Mononuclear cell (primary cell): ENCODE results near the gene HIGD1A. TPM values are rescaled to one million over a fixed set of nuclear protein-coding genes. Genes with fewer than 3 reads are reported as not detected.

Experiments
- H3K27me3 ChIP-seq: 2 replicates; pipeline ENCODE4 v1.6.0; 2011; ENCODE audit warnings: low read length, control low read depth; ENCODE audit not compliant: insufficient read depth
- H3K4me1 ChIP-seq: 2 replicates; pipeline ENCODE4 v1.5.1; 2011; ENCODE audit warnings: mild to moderate bottlenecking, low read length, control low read depth; ENCODE audit not compliant: insufficient read depth
- H3K4me3 ChIP-seq: 2 replicates; pipeline ENCODE4 v1.5.1; 2011; ENCODE audit warnings: mild to moderate bottlenecking, low read length, moderate library complexity
- H3K9me3 ChIP-seq: 2 replicates; pipeline ENCODE4 v1.5.1; 2011; ENCODE audit warnings: low read depth, mild to moderate bottlenecking, control low read depth, low read length
- total RNA-seq: library from RNA; depleted of rRNA; stranded (reverse); fragments of >200 nt; gene quantifications from one replicate; pipeline ENCODE4 v1.2.3, GENCODE V29; 2012

HIGD1A gene
- total RNA-seq, 1 donor = 42.1 TPM

DNA sequence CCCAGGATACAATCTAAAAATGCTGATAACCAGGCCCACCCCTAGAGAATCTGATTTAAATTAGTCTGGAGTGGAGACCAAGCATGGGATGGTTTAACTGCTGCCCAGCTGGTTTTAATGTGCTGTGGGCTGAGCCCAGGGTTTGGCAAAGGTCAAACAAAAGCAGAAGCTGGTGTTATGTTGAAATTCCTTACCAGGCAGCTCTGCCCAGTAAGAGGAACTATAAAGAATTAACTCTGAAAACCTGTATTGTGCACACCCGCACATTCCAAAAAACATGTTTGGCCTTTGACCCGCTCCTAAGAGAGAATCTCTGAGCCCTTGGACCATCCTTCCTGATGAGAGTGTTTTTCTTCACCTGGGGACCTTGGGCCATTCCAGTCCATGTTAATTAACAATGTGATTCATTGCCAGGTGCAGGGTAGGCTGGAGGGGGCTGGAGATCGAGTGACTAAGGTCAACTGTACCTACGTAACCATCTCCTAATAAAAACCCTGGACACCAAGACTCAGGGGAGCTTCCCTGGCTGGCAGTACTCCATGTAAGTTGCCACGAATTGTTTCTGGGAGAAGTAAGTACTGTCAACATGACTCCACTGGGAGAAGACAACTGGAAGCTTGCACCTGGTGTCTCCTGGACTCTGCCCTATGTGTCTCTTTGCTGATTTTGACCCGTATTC lies 42.1 kb downstream of the HIGD1A start:
- no peaks in the 10 kb centered on the region for H3K27me3 ChIP-seq
- peaks cover 63% of the 10 kb centered on the region for H3K4me1 ChIP-seq
- H3K4me3 ChIP-seq = no peak overlapping the region

DNA sequence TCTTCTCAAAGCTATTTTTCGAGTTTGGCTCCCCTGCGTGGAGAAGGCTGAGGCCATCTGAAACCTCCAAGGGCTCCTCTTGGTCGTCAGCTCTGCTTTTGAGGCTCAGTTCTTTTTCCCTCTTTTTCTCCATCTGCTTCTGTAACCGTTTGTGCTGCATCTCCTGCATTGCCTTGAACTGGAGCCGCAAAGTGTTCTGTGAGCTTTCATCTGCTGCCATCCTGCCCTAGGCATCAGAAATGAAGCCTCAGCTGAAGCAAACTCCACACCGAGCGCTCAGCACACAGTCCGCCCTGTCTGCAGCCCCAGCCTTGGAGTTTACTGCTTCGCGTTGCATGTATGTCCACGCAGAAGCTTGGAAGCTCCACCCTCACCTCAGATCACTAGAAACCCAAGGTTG lies 46.2 kb downstream of the HIGD1A start:
- peaks cover 30% of the 10 kb centered on the region for H3K4me1 ChIP-seq
- no peaks in the 10 kb centered on the region for H3K9me3 ChIP-seq
- H3K4me3 ChIP-seq = no peak overlapping the region
- no peaks in the 10 kb centered on the region for H3K27me3 ChIP-seq

More for the DNA sequence above, 42.1 kb downstream of the HIGD1A start:
- H3K9me3 ChIP-seq = no peaks in the 10 kb centered on the region

DNA sequence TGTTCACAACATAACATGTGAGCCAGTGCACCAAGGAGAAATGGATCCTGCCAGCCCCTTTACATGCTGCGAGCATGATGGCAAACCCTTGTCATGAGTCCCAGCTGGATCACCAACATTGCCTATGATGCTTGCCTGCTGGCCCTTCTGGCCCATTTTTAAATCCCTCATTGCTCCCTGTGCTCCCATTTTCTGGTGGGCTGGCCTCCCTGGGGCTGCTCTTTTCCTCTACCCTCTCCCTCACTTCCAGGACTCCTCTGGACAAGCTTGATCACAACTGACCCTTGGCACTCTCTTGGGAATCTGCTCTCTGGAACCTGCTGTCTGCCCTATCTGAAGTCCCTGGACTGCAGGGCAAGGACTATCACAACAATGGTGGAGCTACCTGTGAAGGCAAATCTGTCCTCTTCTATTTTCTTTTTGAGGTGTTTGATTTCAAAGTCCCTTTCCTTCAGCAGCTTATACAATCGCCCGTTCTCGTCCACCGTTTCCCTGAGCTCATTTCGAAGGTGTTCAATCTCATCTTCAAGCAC lies 47.5 kb downstream of the HIGD1A start:
- H3K4me3 ChIP-seq = no peak overlapping the region
- H3K4me1 ChIP-seq = peaks cover 16% of the 10 kb centered on the region
- no peaks in the 10 kb centered on the region for H3K27me3 ChIP-seq
- no peaks in the 10 kb centered on the region for H3K9me3 ChIP-seq

DNA sequence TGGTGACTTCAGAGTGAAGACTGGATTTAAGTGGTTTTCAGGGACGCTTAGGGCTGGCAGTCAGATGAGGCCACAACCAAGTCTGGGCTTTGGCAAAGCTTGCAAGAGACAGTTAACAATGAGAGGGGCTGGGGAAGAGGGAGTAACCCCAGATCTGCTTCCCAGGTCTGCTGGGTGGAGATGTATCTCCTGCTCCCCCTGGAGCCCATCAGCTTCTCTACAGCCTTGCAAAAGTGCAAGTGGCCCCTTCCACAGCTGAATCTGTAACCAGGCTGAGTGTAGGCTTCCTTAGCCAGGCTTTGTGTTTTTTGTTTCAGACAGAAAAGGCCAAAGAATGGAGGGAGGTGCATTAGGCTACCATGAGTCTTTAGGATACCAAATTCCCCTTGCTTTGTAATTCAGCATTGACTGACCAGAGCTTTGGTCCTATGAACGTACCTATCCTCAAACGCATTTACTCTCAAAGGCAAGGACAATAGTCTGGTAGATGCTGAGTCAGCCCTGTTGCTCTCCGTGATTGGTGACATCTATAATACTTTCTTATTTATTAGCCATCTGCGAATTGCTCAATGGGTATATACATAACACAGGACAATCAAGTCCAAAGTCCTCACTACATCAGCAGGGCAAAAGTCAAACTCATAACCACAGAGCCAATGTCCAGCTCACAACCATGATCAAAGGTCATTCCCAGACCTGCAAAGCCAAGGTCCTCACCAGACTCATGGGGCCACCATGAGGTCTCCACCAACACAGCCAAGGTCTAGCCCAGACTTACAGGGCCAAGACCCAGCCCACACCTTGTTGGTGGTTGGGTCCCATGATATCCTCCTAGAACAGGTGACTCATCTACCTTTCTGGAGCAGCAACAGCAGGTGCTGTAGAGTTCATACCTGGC lies 48.4 kb downstream of the HIGD1A start:
- Histone ChIP-seq H3K27me3 (no peaks in the 10 kb centered on the region), H3K4me1 (peaks cover 8% of the 10 kb centered on the region), H3K4me3 (no peak overlapping the region), H3K9me3 (no peaks in the 10 kb centered on the region)

DNA sequence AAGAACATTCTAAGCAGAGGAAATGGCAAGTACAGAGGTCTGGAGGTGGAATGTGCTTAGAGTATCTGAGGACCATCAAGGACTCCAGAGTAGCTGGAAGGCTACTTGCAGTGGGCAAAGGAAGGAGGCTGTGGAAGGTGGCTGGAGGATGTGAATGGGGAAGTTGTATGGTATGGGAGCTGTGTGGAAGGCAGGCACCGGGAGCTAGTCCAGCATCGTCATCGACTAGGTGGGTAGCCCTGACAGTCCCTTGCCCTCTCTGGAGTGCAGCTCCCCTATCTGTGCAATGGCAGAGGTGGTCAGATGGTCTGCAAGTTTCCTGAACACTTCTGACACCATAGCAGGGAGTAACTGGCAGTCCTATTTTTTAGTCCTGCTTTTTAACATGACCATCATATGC lies 50.5 kb downstream of the HIGD1A start:
- Histone ChIP-seq H3K9me3 (no peaks in the 10 kb centered on the region), H3K27me3 (no peaks in the 10 kb centered on the region), H3K4me3 (no peak overlapping the region), H3K4me1 (peaks cover 10% of the 10 kb centered on the region)

DNA sequence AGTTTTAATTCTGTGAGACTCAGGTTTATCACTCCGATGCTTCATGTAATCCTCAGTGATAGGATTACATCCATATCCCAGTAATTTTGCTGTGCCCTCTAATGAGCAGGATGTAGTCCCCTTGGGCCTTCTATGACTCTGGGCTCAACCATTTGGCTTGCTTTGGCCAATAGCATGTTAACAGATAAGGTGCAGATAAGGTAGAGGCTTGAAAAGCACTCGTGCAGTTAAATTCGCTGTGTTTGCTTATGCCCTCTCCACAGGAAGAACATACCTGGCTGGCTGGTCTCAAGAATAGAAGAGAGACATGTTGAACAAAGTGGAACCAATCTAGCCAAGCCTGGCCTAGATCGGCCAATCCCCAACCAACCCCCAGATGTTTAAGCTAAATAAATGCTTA lies 51.3 kb downstream of the HIGD1A start:
- Histone ChIP-seq H3K27me3 (no peaks in the 10 kb centered on the region), H3K4me1 (peaks cover 16% of the 10 kb centered on the region), H3K9me3 (no peaks in the 10 kb centered on the region), H3K4me3 (no peak overlapping the region)

DNA sequence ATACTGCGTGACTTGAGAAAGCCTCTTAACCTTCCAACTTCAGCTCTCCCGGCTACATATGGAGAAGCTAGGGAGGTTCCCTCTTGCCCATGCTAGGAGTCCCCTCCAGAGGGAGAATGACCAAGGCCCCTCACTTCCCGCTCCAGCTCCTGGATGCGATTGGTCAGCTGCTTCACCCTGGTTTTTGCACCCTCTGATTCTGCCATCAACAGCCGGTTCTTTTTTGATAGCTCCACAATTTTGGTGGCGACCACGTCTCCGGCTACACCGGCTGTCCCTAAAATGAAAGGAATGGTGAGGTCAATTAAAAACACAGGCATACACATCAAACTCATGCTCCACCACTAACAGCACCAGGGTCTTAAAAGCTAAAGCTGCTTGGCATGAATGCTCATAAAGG lies 51.8 kb downstream of the HIGD1A start:
- Histone ChIP-seq H3K9me3 (no peaks in the 10 kb centered on the region), H3K4me3 (no peak overlapping the region), H3K4me1 (peaks cover 21% of the 10 kb centered on the region), H3K27me3 (no peaks in the 10 kb centered on the region)

DNA sequence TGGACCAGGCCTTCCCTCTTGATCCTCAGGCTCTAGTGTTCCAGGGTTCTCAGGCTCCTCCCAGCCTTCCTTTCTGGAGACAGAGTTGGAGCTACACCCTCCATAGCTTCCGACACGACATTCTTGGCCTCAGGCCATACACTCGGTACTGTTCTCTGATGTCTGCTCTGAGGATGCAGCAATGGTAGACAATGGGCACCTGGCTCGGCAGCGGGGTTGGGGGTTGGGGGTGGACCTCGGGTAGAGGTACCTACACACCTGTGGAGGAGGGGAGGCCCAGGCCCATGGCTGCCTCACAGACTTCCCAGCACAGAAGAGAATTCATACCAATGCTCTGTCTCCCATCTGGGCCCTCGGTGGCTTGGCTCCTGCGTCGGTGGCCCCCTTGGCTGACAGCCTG lies 52.7 kb downstream of the HIGD1A start:
- H3K4me1 ChIP-seq = peaks cover 29% of the 10 kb centered on the region
- no peaks in the 10 kb centered on the region for H3K27me3 ChIP-seq
- H3K9me3 ChIP-seq = no peaks in the 10 kb centered on the region
- H3K4me3 ChIP-seq = no peak overlapping the region

DNA sequence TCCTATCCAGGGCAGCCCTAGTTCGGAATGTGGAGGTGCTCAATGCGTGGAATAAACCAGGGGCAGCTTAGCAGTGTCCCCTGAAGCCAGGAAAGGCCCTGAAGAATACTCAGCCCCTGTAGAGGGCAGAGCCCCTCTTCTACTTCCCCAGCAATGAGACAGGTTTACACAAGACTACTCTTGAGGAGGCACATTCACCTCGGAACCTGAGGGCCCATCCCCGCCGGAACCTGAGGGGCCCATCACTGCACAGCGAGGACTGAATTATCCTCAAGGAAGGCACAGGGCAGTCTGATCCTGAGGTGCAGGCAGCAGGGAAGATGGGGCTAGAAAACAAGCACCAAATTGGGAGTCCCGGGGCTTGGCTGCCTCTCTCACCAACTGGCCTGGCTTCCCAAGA lies 53.5 kb downstream of the HIGD1A start:
- peaks cover 31% of the 10 kb centered on the region for H3K4me1 ChIP-seq
- H3K9me3 ChIP-seq = no peaks in the 10 kb centered on the region
- H3K4me3 ChIP-seq = no peak overlapping the region
- no peaks in the 10 kb centered on the region for H3K27me3 ChIP-seq

DNA sequence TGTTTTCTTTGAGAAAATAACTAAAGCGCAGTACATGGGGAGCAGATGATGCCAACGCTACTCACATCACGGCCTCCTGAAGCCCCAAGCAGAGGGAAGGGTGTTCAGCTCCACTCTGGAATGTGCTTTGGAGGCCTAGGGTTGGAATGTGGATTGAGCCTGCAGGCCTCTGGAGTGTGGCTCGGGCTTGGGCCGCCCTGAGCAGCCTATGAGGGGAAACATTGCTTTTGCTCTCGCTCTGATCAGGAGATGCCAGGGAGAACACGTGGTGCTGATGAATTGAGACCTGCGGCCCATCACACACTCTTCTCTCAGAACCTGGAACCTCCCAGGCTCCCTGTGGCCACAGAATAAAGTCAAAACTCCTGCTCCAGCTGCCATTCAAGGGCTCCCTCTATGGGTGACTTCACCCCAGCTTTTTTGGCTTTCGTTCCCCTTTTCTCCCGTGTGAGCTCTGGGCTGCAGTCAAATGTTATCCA lies 54.5 kb downstream of the HIGD1A start:
- H3K9me3 ChIP-seq = no peaks in the 10 kb centered on the region
- H3K4me1 ChIP-seq = peaks cover 28% of the 10 kb centered on the region
- no peaks in the 10 kb centered on the region for H3K27me3 ChIP-seq
- H3K4me3 ChIP-seq = no peak overlapping the region

DNA sequence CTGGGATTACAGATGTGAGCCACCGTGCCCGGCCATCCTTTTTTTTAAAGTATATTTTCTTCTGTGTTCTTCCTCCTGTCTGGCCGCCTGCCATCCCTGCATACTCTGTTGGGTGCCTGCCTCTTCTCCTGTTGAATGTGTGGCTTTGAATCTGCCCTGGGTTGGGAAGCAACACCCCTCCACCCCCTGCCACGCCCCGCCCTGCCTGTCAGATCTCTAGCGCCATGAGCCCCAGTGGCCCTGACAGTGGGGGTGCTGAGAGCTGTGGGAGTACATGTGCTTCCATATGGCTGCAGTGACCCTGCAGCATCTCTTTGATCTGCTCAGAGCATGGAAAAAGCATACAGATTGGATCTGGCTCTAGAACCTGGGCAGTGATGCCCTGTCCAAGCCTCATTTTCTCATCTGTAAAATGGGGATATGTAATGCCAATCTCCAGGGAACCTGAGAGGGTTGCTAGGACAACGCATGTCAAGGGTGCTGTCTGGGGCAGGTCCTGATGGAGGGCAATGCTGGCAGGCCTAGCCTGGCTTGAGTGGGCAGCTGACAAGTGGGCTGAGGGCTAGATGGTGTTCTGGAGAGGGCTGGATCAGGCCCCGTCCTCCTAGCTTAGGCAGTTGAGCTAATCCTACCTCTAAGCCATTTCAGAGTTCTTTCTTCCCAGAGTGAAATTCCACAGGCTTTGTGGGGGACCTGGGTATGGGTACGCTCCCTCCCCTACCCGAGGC lies 55.1 kb downstream of the HIGD1A start:
- no peaks in the 10 kb centered on the region for H3K9me3 ChIP-seq
- H3K4me1 ChIP-seq = peaks cover 28% of the 10 kb centered on the region
- H3K27me3 ChIP-seq = no peaks in the 10 kb centered on the region
- no peak overlapping the region for H3K4me3 ChIP-seq

DNA sequence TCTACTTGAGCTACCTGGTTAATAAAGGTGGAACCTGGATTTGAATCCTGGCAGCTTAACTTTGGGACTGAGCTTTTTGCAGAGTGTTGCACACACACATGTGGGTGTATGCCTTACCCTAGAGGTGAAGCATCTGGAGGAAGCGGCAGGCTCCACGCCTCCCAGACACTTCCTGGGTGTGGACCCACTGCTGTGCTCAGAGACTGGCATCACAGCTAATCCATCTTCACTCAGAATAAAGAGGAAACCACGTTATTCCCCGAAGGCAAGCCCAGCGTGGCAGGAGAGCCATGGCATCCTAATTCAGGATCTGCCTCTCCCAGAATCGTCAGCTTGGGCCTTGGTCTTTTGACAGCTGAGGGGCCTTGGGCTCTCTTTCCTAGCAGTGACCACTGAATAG lies 56.7 kb downstream of the HIGD1A start:
- H3K27me3 ChIP-seq = no peaks in the 10 kb centered on the region
- no peaks in the 10 kb centered on the region for H3K9me3 ChIP-seq
- no peak overlapping the region for H3K4me3 ChIP-seq
- peaks cover 28% of the 10 kb centered on the region for H3K4me1 ChIP-seq

DNA sequence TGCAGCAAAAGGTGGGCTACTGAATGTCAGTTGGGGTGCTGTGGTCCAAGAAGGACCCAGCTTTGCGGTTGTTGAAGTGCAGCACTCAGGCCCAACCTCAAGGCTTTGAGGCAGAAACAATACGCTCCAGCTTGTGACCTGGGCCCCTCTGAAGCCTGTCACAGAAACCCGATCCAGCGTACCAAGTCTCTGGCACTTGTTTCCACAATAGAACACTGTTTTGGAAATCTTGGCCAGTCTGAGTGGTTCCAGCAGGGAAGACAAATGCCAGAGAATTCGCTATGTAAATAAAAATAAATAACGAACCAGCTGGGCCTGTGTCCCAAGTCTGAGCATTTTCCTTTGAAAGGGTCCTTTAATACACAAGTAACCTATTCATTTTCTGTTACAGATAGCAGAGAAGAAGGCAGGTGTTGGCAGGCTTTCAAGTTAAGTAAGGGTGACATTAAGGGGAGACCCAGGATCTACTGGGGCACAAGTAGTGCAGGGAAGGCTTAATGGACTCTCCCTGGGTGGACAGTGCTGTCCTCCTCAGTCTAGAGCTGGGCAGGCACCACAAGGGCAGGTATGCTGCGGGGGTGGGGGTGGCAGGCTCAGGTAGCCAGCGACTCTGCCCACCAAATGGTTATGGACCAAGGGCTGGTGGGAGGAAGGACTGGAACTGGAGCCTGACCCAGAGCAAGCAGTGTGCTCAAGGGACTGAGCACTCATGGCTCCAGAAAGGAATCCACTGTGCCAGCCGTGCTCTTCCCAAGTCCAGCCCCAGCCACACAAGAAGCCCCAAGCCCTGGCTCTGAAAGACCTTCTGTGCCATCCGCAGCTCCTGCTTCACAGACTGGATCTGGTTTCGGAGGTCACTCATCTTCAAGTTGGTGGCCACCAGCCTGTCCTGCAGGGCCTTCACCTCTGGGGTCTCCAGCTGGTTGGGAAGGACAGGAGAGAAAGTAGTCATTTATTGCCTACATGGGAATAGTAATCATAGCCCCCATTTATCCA lies 57.5 kb downstream of the HIGD1A start:
- Histone ChIP-seq H3K27me3 (no peaks in the 10 kb centered on the region), H3K4me1 (peaks cover 28% of the 10 kb centered on the region), H3K9me3 (no peaks in the 10 kb centered on the region), H3K4me3 (no peak overlapping the region)
